Stimulated activated CD8-positive, alpha-beta memory T cell treated with anti-CD3 and anti-CD28 coated beads, Interleukin-12 subunit alpha, Interleukin-12 subunit beta, amount 100 ng/mL, for 4 hours (primary cell): ENCODE measurements around the gene TPX2.

Experiments used
- DNase-seq: peaks from one replicate; pipeline ENCODE4 v3.0.0-alpha.2; 2020; ENCODE audit warnings: low read depth

Gene TPX2

DNA sequence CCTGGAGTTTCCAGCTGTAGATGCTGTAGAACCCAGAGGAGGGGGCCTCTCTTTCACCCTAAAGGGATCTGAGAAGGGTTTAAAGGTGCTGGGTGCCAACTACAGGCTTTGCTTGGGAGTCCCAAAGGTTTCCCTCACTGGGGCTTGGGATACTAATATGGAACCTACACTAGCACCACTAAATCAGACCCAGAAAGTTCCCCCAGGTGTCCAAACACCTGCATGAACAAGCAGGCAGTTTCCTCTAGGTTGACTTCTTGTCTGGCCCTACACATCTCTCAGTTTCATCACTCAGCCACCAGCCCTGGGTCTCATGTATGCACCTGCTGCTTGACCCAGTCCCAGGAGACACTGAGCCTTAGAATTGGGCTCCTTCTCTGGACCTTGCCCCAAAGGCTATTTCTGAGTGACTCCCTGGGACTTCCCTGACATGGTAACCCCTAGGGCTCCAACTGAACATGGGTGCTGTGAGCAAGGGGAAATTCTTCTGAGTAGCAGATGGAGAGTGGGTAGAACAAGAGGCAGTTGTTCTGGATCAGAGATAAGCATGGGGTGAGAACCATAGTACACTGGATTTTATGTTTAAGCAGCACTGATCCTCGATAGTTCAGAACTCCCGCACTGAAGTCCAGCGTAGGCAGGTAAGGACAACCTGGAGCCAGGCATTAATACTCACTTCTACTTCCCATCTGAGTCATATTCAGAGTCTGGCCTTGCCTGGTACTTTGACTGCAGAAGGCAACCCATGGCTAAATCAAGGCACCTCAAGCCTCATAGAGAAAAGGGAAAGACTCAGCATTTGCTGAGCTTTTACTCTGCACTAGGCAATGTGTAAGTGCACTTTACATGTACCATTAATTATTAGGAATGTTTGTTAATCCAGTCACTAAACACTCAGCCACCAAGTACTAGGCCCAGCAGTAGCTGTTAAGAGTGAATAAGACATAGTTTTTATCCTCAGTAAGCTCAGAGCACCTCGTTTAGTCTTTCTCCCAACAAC is 33.2 kb upstream of the TPX2 start:
- DNase-seq = no peak

DNA sequence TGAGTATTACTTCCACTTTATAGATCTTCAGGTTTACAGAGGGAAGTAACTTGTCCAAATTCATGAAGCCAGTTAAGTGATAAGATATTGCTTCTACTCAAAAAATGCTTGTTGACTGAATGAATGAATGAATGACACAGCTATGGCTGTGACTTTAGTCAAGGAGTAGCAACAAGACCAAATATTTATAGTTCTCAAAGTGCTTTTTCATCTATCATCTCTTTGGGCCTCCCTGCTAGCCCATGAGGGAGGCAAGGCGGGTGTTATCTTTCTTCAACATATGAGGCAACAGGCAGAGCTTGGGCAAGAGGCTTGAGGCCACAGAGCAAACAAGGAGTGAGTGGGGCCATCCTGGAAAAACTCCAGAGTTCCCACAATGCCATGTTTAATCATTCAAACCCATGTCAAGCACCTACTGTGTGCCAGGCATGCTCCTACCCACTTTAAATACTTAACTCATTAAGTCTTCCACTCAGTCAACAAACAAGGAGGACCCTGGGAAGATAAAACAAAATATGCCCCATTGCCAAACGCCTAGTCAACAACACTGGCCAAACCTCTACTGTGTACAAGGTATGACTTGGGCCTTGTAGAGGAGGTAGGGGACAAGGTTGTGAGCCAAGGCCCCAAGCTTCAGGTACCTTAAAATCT is 32.4 kb upstream of the TPX2 start:
- no peak for DNase-seq

DNA sequence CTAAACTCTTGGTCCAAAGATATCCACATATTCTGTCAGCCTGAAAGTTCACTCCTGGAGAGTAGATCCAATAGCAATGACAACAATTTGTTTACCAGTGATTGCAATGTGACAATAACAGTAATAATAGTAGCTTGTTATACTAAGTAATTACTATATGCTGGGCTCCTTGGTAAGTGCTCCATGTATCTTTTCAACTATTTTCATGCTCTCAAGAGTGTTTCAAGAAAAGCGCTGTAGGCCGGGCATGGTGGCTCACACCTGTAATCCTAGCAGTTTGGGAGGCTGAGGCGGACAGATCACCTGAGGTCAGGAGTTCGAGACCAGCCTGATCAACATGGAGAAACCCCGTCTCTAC is 31.9 kb upstream of the TPX2 start:
- DNase-seq = no peak

DNA sequence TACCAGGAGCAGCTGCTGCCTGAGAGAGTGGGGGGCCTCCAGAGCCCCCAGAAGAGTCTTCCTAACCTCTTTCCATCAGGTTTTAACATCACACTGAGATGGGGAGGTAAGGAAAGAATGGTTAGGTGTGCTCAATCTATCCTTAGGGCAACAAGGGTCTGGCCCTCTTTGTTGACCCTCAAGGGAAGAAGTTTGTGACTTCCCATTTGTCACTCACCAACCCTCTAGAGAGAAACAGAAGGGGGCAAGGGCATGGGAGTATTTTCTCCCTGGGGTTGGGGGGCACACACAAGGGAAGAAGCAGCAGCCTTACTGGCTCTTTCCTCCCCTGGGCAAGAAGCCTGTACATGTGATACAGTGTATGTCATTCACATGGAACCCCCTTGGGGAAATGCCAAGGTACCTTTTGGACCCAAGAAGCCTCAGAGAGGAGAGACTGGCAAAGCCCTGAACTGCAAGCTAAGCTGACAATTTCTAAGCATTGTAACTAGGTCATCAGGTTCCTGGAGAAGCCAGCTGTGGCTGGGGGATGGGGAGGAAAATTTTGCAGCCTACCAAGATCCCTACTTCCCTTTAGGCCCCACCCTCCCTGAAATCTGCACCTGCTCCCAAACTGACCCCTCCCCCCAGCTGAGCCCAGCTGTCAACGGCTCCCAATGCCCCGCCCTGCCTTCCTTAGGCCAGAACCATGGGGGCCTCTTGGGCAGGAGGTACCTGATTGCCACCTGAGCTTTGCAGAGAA is 30.9 kb upstream of the TPX2 start:
- no peak for DNase-seq

DNA sequence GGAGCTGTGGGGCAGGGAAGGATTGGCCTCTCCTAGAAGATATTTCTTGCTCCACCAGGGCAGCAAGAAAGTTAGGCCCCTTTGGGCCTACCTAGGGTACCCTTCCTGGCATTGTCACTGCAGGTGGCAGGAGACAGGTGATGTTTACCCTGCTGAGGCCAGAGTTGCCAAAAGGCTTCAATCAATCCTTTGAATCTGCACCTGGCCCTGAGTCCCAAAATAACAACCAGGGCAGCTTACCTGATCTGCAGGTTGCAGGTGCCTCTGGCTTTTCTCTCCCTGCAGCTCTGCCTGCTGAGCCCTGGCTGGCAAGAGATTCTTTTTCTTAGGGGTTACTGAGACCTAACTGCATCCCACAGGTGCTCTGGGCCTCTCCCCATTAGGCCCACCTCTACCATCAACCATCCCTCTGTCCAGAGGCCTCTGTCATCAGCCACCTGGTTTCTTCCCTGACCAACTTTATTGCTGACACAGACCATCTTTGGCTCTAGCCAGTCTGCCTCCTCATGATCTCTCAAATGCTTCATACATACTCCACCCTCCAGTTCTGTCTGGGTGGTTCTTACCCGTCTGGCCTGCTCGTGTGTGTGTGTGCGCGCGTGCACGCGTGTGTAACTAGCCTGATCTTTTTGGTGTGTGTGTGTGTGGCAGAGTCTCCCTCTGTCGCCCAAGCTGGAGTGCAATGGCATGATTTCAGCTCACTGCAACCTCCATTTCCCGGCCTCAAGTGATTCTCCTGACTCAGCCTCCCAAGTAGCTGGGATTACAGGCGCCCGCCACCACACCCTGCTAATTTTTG is 30.2 kb upstream of the TPX2 start:
- no peak for DNase-seq

DNA sequence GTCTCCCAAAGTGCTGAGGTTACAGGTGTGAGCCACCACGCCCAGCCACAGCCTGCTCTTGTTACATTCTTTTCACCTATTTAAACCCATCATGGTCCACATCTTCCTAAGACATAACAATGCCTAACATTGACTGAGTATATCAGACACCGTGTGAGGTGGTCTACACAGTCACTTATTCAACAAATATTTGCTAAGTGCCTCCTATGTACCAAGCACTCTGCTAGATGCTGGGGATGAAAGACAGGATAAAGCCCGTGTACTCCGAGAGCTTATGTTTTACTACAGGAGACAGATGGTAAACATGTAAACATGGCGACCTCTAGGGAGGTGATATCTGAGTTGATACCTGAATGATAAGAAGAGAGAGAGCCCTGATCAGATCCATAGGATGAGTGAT is 29.2 kb upstream of the TPX2 start:
- no peak for DNase-seq

DNA sequence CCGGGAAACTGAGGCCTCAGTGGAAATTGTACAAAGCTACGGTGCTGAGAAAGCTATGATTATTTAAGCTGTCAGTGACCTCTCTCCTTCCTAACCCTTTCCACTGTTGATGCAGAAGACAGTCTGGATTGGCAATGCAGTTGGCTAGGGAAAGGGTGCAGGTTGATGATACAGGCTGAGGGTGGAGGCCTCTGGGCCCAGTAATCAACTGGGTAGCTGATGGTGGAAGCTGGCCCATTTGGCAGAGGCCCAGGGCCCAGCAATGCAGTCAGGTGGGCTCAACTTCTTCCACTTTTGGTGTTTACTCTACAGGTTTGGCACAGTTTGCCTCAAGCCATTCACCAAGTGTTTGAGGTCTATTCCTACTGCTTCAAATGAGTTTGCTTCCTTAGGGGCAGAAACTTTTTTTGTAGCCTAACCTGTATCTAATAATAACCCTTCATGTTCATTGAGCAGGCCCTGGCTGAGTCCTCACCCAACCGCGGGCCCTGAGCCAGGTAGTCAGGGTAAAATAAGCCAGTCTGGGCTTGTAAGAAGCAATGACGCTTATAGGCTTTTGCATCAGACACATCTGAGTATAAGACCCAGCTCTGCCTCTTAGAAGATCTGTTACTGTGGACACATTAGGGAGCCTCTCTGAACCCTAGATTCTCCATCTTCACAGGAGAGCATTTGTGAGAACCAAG is 28.5 kb upstream of the TPX2 start:
- no peak for DNase-seq

DNA sequence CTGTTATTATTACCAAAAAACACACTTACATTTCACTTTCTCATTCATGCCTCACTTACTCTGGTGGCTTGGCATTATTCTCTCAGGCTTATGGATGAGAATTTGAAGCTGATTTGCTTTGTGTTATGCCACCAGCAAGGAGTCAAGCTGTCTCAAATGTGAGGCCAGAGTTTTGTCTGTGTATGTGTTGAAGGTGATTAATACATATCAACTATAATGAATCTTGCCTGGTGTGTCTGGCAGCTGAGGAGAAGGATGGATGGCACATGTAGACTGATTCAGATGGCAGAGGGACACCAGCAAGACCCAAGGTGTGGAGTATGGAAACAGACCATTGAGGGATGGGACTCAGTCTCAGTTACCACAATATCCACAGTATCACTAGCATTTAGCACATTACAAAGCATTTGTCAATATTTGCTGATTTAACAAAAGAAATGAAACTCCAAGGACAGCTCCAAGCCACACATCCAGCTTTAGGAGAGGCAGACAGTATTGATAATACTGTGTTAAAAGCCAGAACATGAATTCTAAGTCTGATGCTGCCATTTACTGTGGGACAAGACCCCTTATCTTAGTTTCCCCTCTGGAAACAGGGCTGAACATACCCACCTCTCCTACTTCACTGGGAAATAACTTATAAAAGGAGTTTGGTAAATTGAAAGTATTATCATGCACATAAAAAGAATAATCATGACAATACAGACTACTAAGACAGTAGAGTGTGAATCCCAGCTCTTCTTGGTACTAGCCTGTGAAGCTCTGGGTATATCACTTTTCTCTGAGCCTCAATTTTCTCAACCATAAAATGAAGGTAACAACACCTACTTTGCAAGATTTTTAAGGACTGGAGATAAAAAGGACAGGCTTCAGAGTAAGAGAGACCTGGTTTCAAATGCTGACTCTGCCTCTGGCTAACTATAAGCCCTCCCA is 27.6 kb upstream of the TPX2 start:
- no peak for DNase-seq

DNA sequence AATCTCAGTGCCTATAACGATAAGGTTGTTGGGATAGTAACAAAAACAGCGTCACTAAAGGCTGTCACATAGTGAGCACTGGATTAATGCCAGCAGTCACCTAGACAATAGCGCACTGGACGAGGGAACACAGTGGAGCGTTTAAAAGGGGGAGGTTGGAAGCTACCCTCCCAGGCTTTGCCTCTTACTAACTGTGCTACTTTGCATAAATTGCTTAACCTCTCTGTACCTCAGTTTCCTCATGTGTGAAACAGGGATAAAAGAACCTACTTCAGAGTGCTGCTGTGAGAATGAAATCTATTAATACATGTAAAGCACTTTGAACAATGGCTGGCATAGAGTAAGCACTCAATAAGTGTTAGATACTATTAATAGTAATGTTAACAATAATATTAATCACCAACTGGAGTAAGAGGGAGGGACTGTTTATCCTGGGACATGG is 27.0 kb upstream of the TPX2 start:
- DNase-seq = no peak

DNA sequence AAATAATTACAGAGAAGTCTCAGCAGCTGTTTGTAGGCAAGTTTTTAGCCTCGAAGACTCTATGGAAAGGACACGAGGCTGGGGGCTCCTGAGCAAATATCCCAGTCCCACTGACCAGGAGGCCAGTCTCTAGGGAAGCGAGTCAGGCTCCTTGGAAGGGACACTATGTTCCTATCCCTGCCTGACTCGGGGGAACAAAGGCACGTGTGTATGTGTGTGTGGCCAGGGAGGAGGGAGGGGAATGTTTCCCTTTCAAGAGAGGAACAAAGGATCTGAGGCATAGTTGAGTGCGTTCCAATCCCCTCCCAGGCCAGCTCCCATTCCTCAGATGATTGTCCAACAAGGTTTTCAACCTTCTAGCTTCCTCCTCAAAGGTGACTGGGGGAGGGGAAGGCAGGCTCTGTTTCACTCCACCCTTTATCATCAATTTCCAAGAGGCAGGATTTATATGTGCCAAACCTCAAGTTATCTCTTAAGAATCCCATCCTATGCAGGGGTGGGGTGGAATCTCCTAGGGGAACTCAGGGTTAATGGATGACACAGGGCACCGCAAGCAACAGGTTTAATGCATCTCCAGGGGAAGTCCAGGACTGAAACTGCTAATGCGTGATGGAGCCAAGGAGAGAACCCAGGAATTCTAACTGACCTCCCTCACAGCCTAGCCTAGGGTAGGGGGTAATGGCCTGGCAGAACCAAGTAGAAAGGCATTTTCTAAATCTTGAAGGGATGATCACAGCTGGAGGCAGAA is 26.4 kb upstream of the TPX2 start:
- no peak for DNase-seq

DNA sequence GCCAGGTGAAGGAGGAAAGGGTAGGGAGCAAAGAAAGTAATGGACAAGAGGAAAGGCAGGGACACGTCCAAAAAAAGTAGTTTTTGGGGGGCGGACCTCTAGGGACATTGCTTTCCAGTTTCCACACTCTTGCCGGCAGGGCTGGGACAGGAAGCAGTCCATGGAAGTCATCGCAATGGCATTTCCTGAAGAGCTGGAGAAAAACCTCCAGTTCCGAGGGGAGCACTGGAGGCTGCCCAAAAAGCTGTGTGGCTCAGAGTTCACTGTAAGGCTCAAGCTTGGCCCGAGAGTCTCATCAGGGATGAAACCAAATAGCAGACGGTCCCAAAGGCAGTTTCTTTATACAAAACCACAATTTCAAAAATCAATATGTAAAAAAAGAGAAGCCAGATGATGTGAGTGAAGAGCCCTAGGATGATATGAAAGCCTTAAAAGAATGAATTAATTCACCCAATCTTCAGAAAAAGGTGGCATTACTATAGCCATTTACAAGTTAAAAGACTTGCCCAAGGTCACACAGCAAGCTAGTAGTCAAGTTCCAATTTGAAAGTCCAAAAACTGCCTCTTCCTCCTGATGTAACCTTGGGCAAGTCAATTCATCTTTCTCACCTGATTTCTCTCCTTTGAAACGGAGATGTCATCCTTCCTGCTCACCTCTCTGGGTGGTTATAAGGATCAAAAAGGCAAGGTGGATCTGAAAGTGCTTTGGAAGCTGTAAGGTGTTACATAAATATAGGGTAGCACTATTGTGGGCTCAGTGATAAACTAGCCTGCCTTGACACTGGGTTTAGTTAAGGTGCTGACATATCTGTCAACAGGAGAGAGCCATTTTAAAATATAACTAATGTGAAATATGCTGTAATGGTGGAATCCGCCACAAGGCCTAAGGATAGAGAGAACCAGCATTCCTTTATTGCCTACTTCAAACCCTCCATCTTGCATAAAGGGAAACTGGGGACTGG is 25.5 kb upstream of the TPX2 start:
- DNase-seq = no peak

DNA sequence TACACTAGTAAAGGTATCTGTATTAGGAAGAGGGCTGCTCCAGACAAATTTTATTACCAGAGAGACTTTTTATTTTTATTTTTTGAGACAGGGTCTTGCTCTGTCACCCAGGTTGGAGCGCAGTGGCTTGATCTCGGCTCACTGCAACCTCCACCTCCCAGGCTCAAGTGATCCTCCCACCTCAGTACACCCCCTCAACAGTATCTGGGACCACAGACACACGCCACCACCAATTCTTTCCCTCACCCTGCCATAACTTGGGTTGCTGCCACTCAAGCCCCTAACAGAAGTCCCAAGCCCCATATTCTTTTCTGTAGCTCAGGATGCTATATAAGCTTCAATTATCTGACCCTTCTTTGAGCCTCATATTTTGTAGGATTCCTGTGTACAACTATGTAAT is 23.3 kb upstream of the TPX2 start:
- no peak for DNase-seq

DNA sequence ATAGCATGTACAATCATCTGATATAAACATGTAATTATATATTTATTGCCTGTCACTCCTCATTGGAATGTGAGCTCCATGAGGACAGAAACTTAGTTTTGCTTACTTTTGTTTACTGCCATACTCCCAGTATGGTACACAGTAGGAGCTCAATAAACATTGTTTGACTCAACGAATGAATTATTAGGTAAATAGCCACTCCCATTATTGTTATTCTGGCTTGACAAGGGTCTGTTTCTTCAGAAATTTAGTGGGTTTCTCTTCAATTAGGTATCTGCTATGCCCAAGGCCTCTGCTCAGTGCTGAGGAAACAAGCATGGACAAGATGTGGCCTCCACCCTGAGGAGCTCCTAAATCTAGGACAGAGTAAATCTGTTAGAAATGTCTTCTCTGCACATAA is 22.7 kb upstream of the TPX2 start:
- no peak for DNase-seq

DNA sequence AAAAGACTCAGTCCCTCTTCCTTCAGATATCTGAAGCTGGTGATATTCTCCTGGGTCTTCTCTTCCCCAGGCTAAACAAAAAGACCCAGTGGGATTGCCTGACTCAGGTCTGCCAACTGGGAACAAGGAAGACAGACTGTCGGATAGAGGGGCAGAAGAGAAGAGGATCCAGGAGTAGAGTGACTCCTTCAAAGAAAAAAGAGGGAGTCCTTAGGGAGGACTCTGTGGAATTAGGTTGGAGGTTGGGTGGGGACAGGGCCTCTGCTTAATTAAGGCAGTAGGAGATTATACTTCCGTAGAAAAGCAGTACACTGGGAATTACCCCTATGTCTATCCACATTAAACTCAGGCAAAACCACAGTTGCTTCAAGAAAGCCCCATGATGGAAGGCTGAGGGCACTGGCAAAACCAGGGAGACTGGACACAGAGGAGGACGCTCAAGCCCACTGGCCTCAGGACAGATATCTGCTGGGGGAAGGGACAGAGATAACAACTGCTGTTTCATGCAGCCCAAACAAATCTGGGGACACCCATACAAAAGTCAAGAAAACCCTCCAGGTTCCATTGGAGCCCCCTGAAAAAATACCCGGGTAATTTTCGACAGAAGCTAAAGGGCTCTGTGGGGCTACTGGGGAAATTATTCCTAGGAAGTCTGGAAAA is 22.1 kb upstream of the TPX2 start:
- DNase-seq = no peak

DNA sequence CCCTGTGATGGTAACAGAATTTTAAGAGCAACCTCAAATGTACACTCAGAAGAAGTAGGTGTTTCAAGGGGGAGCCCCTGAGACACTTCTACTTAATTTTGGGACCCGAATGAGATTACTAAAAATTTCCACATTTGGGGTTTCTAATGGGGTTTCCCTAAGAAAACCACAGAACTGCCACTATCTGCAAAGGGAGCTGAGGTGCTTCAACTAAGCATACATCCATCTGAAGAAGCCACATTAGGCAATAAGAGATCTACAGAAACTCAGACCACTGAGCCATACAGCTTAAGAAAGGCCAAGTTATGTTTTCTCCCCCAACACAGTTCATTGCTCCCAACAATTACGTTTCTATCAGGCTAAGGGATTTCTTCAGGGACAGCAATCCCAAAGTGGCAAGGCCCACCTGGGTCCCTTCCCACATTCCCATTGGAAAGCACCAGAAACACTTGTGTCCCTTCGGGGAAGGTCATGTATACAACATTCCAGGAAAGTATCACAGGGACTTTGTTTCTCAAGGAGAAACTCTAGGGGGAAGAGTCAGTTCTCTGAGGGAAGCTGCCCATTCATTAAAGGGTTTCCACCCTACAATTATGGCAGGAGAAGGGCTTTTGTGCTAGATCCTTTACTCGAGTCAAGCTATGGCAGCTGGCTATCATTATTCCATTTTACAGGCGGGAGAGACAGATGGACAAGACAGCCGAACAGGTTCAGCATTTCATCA is 21.4 kb upstream of the TPX2 start:
- no peak for DNase-seq

DNA sequence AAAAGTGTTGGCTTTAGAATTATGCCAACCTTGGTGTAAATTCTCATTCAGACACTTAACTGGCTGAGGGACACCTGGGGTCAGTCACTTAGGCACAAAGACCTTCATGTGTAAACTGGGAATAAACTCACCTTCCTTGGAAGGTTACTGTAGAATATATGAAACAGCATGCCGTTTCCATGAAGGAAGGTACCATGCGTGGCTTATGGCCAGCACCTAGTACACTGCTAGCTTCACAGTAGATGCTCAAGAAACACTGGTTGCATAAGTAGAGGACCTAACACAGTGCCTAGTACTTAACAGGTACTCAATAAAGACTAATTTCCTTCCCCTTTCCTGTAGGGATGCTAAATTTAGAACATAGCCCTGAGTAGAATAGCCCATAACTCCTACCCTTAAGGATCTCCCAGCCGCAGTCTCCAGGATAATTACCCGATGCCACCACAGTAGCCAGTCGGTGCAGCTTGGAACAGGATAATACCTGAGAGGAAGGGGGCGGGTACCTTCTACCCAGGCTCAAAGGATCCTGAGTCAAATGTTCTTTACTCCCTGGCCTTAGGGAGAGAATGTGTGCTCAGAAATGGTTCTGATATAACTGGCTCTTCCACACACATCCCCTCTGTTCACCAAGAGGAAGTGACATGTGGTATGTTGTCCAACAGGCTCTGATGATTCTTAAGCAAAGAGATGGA is 20.0 kb upstream of the TPX2 start:
- no peak for DNase-seq
